Lower leg skin (tissue), 4 donors: Measurements from ENCODE around the gene EPS8L1. TPM values are rescaled to one million over a fixed set of nuclear protein-coding genes. Genes with fewer than 3 reads are reported as not detected.

ENCODE experiments used
- DNase-seq, 2 donors: peaks; one replicate each; pipeline ENCODE4 v3.0.0-alpha.2; 2019; ENCODE audit warnings: low spot score in 2 of 2
- H3K4me3 ChIP-seq: fragments of 200-600 bp; sonication (generic); 2 replicates; pipeline ENCODE4 v1.5.1; 2017; ENCODE audit warnings: mild to moderate bottlenecking, low read depth; ENCODE audit not compliant: poor library complexity, severe bottlenecking
- POLR2A ChIP-seq, 2 donors: fragments of 450-650 bp; IDR thresholded peaks; one replicate each; pipeline ENCODE4 v1.6.1; 2016 to 2017; ENCODE audit warnings: antibody characterized with exemption in 2 of 2, mild to moderate bottlenecking in 1 of 2, moderate library complexity in 1 of 2
- WGBS, 2 donors: methylation state at CpG; one replicate each; pipeline ENCODE4 v1.1.5; 2018; 5-methylcytosine and 5-hydroxymethylcytosine counted together
- intact Hi-C: fragments of 100-400 bp; cut with DNase I; formaldehyde crosslinking; loops from one replicate; pipeline ENCODE4 v1.15.0; 2023; ENCODE audit warnings: low total_unique reads
- total RNA-seq, 4 donors: library from RNA; depleted of rRNA; stranded (reverse); fragments of >200 nt; gene quantifications; one replicate each; pipeline ENCODE4 v1.1.0, GENCODE V29; 2016
- TF ChIP-seq, protein P1 (sequence below), 3 donors: fragments of 450-650 bp; IDR thresholded peaks; one replicate each; pipeline ENCODE4 v1.5.1; 2016; ENCODE audit warnings: antibody characterized with exemption in 3 of 3, mild to moderate bottlenecking in 3 of 3, moderate library complexity in 2 of 3

Gene EPS8L1
- total RNA-seq, 4 donors from 2014 or later: 394 to 678 (median 540) TPM

DNA sequence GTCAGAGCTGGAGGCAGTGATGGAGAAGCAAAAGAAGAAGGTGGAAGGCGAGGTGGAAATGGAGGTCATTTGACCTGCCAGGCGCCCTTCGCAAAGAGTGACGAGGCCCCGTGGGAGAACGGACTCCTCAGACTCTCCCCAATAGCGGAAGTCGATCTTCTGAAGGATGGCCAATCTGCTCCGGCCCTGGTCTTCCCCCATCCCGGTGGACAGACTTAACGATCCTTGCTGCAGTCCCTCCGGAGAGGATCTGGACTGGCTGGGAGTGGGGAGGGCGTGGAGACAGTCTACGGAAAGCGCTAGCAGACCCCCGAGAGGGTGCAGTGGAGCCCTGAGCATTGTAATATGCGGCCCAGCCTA lies 11.9 kb downstream of the EPS8L1 start:
- no peak overlapping the region for H3K4me3 ChIP-seq
- 26 to 37% methylated on average over 17 of the region's 17 CpGs for WGBS, 2 donors
- DNase-seq: no peak
- TF ChIP-seq, protein P1, sequence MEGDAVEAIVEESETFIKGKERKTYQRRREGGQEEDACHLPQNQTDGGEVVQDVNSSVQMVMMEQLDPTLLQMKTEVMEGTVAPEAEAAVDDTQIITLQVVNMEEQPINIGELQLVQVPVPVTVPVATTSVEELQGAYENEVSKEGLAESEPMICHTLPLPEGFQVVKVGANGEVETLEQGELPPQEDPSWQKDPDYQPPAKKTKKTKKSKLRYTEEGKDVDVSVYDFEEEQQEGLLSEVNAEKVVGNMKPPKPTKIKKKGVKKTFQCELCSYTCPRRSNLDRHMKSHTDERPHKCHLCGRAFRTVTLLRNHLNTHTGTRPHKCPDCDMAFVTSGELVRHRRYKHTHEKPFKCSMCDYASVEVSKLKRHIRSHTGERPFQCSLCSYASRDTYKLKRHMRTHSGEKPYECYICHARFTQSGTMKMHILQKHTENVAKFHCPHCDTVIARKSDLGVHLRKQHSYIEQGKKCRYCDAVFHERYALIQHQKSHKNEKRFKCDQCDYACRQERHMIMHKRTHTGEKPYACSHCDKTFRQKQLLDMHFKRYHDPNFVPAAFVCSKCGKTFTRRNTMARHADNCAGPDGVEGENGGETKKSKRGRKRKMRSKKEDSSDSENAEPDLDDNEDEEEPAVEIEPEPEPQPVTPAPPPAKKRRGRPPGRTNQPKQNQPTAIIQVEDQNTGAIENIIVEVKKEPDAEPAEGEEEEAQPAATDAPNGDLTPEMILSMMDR (IDR thresholded peaks at IDR 0.05): no peak
- TF ChIP-seq POLR2A (IDR thresholded peaks at IDR 0.05): no peak
- intact Hi-C loops: no loop called here

DNA sequence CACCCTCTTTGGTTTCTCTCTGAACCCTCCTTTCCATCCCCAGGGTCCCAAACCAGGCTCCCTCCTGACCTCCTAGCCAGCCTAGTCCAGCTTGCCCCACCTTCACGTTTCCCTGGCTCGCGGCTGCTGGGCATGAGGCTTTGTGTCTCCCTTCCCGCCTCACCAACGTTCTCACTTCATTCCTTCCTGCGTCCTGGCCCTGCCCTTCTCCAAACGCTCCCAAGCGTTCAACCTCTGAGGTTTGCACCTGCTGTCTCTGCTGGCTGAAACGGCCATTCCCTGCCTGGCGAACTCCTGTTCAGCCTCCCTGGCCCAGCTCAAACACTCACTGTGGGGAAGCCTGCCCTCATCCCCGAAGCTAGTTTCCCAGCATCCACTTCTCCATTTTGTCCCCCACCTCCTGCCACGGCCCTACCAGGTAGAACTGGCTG lies 12.4 kb downstream of the EPS8L1 start:
- DNase-seq: no peak

DNA sequence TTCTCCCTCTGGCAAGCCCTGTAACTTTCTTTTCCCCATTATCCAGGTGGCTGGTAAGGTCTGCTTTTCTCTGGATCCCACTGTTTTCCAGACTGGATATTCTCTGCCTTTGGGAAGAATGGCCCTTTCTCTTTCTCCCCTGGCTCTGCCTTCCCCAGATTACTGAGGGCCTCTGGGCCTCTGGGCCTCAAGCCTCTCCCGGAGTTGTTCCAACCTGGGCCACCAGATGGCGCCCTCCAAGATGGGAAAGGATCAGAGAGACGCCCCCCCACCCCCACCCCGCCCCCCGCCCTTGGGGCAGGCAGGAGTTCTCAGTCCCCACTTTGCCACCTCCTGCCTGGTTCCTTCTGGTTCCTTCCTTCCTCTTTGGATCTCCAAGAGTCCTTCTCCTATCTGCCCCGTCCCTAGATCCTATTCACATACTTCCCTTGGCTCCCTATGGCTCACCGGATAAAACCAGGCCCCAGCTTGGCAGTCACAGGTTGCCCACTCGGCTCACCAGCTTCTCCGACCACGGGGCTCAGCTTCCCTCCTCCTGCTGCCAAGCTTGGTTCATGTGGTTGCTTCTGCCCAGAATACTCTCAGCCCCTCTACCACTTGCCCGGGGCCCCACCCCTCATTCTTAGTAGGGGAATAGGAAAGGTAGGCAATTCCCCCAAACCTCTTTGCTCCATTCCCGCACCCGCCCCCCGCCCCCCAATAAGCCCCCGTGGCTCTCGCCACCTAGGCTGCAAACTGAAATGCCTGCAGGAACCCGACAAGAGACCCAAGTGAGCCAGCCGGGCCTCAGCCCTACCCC lies 13.1 kb downstream of the EPS8L1 start:
- DNase-seq: peak in 1 of 2 donors; percentile 95
- intact Hi-C loops: no loop called here
- TF ChIP-seq, protein P1 (IDR thresholded peaks at IDR 0.05): no peak
- no peak for TF ChIP-seq POLR2A (IDR thresholded peaks at IDR 0.05)
- WGBS, 2 donors: 45 to 61% methylated on average over 15 to 17 of the region's 18 CpGs
- H3K4me3 ChIP-seq: no peak overlapping the region

More for the DNA sequence above, 12.4 kb downstream of the EPS8L1 start:
- TF ChIP-seq, protein P1 (IDR thresholded peaks at IDR 0.05): no peak
- no peak for TF ChIP-seq POLR2A (IDR thresholded peaks at IDR 0.05)
- H3K4me3 ChIP-seq: no peak overlapping the region
- intact Hi-C loops: no loop called here
- WGBS, 2 donors: 52 to 57% methylated on average over 12 of the region's 12 CpGs

DNA sequence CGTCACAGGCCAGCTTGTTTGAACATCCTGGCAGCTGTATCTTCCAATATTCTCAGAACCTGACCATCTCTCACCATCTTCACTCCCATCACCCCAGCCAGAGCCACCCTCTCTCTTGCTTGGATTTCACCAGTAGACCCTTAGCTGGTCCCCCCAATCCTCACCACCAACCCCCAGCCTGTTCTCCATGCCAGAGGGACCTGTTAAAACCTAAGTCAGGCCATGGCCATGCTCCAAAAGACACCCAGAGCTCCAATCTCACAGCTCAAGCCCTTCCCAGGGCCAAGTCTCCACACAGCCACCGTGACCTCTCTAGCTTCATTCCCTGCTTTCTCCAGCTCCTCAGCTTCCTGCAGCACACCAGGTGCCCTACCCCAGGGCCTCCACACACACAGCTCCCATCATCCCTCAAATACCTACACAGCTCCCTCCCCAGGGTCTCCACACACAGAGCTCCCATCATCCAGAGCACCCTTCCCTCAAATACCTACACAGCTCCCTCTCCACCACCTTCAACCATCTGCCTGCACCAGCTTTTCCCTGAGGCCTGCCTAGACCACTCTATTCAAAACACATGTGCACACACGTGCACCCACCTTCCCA lies 13.8 kb downstream of the EPS8L1 start:
- TF ChIP-seq, protein P1 (IDR thresholded peaks at IDR 0.05): no peak
- TF ChIP-seq POLR2A (IDR thresholded peaks at IDR 0.05): no peak
- no peak overlapping the region for H3K4me3 ChIP-seq
- intact Hi-C loops: no loop called here
- 83 to 91% methylated on average over 3 of the region's 3 CpGs for WGBS, 2 donors
- DNase-seq: no peak

DNA sequence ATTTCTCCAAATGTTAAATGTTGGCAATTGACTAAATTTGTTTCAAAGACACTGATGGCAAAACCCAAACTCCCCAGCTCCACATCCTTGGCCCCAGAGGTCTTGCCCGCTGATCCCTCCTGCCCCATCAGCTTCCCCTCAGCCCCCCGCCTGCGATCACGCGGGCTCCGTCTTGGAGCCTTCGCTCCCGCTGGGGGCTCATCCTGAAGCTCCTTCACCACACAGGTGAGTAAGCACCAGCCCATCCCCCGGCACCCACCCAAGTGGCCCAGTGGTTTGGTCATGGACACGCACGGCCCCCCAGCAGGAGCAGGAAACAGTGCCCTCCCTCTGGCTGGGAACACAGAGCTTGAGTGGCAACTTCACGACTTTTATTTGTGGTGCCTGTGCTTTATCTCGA lies 14.9 kb downstream of the EPS8L1 start:
- intact Hi-C loops: no loop called here
- no peak for TF ChIP-seq POLR2A (IDR thresholded peaks at IDR 0.05)
- TF ChIP-seq, protein P1 (IDR thresholded peaks at IDR 0.05): no peak
- H3K4me3 ChIP-seq: no peak overlapping the region
- WGBS, 2 donors: 93% methylated on average over 13 of the region's 13 CpGs
- DNase-seq: no peak
